ENCODE data around the gene SELENOM. TPM values are rescaled to one million over a fixed set of nuclear protein-coding genes. Genes with fewer than 3 reads are reported as not detected.
A peak's percentile ranks its signal among the peaks of the same experiment; 100 is the strongest.

SELENOM gene
- total and polyA plus RNA-seq, 7 donors = 23.6 to 68.2 (median 48.0) TPM

- Histone ChIP-seq H3K4me3 (no peak overlapping the region), H3K27ac (no peak overlapping the region), H3K9me3 (no peaks in the 10 kb centered on the region), H3K36me3 (ENCODE audit: insufficient read depth in 1 of 2, low read depth in 1 of 2) (no peaks in the 10 kb centered on the region), H3K4me1 (no peaks in the 10 kb centered on the region), H3K27me3 (ENCODE audit: insufficient read depth in 3 of 3, low read length in 2 of 3) (no peaks in the 10 kb centered on the region)
- intact Hi-C loops (cut with DNase I) = no loop called here
- WGBS, 3 donors = 89 to 95% (median 91%) methylated on average over 2 of the region's 2 CpGs
- ATAC-seq (no peak), DNase-seq (no peak)
- TF ChIP-seq, protein P1, sequence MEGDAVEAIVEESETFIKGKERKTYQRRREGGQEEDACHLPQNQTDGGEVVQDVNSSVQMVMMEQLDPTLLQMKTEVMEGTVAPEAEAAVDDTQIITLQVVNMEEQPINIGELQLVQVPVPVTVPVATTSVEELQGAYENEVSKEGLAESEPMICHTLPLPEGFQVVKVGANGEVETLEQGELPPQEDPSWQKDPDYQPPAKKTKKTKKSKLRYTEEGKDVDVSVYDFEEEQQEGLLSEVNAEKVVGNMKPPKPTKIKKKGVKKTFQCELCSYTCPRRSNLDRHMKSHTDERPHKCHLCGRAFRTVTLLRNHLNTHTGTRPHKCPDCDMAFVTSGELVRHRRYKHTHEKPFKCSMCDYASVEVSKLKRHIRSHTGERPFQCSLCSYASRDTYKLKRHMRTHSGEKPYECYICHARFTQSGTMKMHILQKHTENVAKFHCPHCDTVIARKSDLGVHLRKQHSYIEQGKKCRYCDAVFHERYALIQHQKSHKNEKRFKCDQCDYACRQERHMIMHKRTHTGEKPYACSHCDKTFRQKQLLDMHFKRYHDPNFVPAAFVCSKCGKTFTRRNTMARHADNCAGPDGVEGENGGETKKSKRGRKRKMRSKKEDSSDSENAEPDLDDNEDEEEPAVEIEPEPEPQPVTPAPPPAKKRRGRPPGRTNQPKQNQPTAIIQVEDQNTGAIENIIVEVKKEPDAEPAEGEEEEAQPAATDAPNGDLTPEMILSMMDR (IDR thresholded peaks at IDR 0.05) = no peak
These were observed 44.5 kb upstream of the SELENOM start for GRCh38 chr22:31151872-31152271.

GRCh38 chr22:31150615-31151014 lies 43.2 kb upstream of the SELENOM start:
- H3K27me3 ChIP-seq (ENCODE audit: insufficient read depth in 3 of 3, low read length in 2 of 3) = no peaks in the 10 kb centered on the region
- WGBS, 3 donors = 75 to 91% (median 87%) methylated on average over 3 of the region's 3 CpGs
- intact Hi-C loops (cut with DNase I) = no loop called here

GRCh38 chr22:31148953-31149627 lies 41.7 kb upstream of the SELENOM start:
- Histone ChIP-seq H3K27me3 (ENCODE audit: insufficient read depth in 3 of 3, low read length in 2 of 3) (no peaks in the 10 kb centered on the region), H3K36me3 (ENCODE audit: insufficient read depth in 1 of 2, low read depth in 1 of 2) (no peaks in the 10 kb centered on the region), H3K4me1 (no peaks in the 10 kb centered on the region), H3K27ac (peak overlapping the region; percentile 53), H3K4me3 (no peak overlapping the region), H3K9me3 (no peaks in the 10 kb centered on the region)
- TF ChIP-seq, protein P1 (IDR thresholded peaks at IDR 0.05) = peak; percentile 96
- intact Hi-C loops (cut with DNase I) = loop anchor here (2.0 to 10.0 kb wide), 6 partner anchors 37 to 384 kb away; partner anchors contain the start of gene SELENOM (in 1 of the 2)
- whole genome bisulfite sequencing, 3 donors = 11 to 18% (median 11%) methylated on average over 5 of the region's 5 CpGs
- ATAC-seq (peak; percentile 93 to 96 (median 94)), DNase-seq (peak; percentile 66 to 80)

More at GRCh38 chr22:31150615-31151014, 43.2 kb upstream of the SELENOM start:
- Histone ChIP-seq H3K9me3 (no peaks in the 10 kb centered on the region), H3K27ac (no peak overlapping the region), H3K36me3 (ENCODE audit: insufficient read depth in 1 of 2, low read depth in 1 of 2) (no peaks in the 10 kb centered on the region), H3K4me1 (no peaks in the 10 kb centered on the region), H3K4me3 (no peak overlapping the region)
- TF ChIP-seq, protein P1 (IDR thresholded peaks at IDR 0.05) = no peak
- DNase-seq = no peak
- no peak for ATAC-seq

DNA sequence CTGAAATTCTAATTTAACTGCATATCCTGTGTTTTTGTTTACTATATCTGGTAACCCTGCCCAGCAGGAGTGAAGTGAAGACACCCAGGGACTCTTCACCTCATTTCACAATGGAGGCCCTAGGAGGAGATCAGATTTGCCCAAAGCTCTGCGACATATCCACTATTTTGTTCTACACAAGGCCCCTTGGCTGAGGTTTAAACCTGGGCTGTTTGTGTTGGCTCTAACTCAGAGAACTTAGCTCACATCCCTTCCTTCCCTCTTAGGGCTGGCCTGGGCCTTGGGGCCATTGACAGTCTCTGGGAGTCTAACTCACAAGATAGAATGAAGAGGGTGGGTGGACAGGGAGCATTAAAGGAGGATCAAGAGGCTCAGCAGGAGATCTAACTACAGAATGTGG lies 41.1 kb upstream of the SELENOM start:
- DNase-seq = no peak
- Histone ChIP-seq H3K27me3 (ENCODE audit: insufficient read depth in 3 of 3, low read length in 2 of 3) (no peaks in the 10 kb centered on the region), H3K4me1 (no peaks in the 10 kb centered on the region), H3K9me3 (no peaks in the 10 kb centered on the region), H3K36me3 (ENCODE audit: insufficient read depth in 1 of 2, low read depth in 1 of 2) (no peaks in the 10 kb centered on the region), H3K4me3 (no peak overlapping the region), H3K27ac (peak overlapping the region; percentile 53)
- intact Hi-C loops (cut with DNase I) = loop anchor here (2.0 to 10.0 kb wide), 6 partner anchors 36 to 384 kb away; partner anchors contain the start of gene SELENOM (in 1 of the 2)
- WGBS, 3 donors = 68 to 79% (median 77%) methylated on average over 1 of the region's 1 CpG
- TF ChIP-seq, protein P1 (IDR thresholded peaks at IDR 0.05) = no peak
- ATAC-seq = peak; percentile 30 to 46 (median 32)

Measured in psoas muscle (tissue), 8 donors.